ENCODE measurements around the gene KRTAP10-6.
"Not testable (repeated sequence)": the region's sequence is repeated elsewhere in the genome, so short reads cannot be mapped to it uniquely, and the experiment has no call there.

KRTAP10-6 gene

GRCh38 chr21:44575307-44576024 lies 16.8 kb downstream of the KRTAP10-6 start:
- no peak for DNase-seq

DNA sequence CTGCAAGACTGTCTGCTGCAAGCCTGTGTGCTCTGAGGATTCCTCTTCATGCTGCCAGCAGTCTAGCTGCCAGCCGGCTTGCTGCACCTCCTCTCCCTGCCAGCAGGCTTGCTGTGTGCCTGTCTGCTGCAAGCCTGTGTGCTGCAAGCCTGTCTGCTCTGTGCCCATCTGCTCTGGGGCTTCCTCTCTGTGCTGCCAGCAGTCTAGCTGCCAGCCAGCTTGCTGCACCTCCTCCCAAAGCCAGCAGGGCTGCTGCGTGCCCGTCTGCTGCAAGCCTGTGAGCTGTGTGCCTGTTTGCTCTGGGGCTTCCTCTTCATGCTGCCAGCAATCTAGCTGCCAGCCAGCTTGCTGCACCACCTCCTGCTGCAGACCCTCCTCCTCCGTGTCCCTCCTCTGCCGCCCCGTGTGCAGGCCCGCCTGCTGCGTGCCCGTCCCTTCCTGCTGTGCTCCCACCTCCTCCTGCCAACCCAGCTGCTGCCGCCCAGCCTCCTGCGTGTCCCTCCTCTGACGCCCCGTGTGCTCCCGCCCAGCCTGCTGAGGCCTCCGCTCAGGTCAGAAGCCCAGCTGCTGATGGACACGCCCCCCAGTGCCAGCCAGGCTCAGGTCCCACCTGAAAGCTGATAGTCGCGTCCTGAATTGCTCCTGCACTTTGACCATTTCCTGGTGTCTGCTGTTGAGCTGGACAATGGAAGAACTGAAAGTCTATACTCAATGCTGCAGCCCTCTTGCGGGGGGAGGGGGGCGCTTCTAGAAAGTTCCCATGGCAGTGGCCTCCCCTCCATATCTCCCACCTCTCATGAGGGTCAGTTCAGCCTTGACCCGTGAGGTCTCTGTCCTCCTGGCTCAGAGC lies 17.6 kb downstream of the KRTAP10-6 start:
- DNase-seq: no peak

- DNase-seq: not testable (repeated sequence)
Observed at GRCh38 chr21:44573630-44574456, 18.5 kb downstream of the KRTAP10-6 start, which contains the start of gene KRTAP10-4. Gene KRTAP10-4, plus strand, starts transcription at chr21:44573729. Its CDS starts 30 bp downstream, at chr21:44573759.

DNA sequence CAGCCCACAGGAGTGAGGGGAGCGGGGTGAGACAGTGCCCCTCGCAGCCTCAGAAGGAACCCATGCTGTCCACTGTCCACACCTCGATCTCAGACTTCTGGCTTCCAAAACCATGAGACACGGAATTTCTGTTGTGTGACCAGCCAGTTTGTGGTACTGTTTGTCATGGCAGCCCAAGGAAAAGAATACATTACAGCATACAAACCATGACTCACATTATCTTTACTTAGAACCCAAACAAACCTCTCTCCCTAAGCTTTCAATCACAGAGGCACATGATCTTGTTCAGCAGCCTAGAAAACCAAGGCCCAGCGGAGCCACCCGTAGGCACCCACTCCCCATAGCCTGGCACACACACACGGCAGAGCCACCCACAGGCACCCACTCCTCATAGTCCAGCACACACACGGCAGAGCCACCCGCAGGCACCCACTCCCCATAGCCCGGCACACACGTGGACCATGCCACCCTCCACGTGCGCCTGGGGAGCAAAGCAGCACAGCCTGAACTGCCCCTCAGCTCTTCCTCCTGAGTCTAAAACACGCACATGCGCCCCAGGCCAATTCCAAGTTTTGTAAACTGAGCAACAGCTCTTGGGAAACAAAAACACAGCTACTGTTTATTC lies 19.2 kb downstream of the KRTAP10-6 start:
- DNase-seq: no peak

DNA sequence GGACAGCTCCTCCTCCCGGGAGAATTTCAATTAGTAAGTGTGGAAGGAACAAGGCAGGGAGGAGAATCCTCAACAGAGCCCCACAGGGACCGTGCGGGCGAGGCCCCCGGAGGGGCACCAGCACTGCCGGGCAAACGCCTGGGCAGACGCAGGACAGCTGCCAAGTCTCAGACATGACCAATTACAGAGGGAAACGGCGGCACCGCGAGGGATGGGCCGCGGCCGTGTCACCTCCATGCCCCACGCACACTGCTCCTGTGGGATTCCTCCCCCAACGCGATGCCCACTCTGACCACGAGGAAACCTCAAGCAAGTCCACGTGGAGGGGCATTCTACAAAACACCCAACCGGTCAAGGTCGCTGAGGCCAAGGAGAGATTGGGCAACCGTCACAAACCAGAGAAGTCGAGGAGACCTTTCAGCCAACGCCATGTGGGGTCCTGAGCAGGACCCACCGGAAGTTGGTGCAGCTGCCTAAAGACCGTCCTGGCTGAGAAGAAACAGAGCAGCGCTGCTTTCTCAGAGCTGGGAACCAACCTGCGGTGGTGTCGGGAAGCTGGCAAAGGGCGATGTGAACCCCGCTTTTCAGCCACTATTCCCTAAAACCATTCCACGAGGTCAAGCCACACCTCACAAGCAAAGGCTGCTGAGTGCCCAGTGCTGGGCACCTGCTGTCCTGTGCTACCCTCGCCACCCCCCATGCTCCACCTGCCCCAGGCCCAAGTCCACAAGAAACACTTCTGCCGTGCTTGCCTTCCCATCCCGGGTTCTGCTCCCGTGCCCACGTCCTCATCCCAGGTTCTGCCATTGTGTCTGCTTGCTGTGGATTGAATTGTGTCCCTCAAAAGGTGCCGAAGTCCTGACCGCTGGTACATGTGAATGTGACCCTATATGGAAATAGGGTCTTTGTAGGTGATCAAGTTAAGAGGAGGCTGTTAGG lies 20.2 kb downstream of the KRTAP10-6 start:
- DNase-seq: no peak

DNA sequence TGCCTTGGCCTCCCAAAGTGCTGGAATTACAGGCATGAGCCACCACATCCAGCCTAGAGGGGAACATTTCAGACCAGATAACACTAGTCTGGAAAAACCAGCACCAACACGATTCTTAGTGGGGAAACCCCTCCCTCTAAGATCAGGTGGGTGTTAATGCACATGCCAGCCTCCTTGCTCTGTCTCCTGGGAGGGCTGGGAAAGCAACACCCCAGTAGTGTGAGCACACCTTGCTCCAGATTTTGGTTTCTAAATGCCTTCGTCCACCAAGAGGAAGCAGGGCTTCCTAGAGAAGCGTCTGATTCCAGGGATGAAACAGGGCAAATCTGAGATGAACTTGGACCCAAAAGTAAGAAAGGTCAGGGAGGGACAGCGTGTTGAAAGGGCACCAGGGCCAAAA lies 21.0 kb downstream of the KRTAP10-6 start:
- DNase-seq: no peak

DNA sequence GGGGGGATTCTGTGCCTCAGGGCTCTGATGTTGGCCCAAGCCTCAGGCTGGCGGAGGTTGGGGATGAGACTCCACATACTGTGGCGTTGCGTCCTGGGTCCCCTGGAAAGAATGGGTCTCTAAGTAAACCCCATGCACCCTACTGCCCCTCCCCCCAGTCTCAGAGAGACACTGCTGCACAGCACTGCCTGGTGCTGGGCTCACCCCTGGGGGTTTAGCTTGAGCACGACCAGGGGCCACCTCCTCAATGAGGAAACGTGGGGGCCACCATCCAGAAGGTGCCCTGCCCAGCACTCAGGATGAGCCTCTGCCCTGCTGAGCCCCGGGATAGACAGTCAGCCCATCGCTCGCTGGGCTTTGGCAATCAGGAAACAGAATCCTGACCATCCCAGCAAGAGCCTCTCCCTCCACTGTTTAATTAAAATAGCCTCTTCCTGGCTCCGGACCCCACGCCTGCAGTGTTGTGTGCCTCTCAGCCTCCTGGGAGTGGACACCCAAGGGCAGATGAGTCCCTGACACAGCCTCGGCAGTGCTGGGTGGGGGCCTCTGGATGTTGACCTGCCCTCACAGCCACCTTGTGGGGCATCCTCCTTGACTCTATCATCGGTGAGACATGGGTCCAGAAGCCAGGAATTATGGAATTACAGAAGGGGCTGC lies 22.3 kb downstream of the KRTAP10-6 start:
- no peak for DNase-seq

- DNase-seq: no peak
Observed at GRCh38 chr21:44568667-44569556, 23.4 kb downstream of the KRTAP10-6 start.

GRCh38 chr21:44568261-44568660 lies 24.0 kb downstream of the KRTAP10-6 start:
- DNase-seq: no peak

DNA sequence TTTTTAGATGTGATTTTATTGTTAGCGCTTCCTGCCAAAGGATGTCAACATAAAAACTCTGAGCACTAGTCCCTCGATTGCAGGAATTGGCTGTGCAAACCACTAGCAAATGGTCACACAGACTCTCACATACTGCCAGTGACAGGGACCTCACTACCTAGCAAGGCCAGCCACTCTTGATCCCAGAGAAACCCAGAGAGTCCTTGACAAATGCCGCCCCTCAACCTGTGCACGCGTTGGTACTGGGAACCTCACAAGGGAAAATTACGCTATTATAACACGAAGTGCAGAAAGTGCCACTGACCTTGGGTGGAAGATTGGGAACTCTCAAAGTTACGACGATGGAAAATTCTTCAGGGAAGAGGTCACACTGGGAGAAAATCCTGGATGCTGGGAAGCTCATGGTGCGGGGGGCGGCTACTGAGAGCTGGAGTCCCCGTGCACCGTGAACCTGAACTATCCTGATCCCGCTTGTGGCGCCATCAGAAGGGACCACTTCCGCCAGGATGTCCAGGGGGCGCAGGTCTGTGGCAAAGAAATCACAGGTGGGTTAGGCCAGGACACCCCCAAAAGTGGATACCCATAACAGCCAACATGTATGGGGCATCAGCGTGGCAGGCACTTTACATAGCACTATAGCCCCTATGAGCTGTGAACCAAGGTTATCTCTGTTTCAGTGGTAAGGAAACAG lies 24.7 kb downstream of the KRTAP10-6 start:
- DNase-seq: no peak

GRCh38 chr21:44566403-44566802 lies 25.9 kb downstream of the KRTAP10-6 start:
- DNase-seq: no peak

- no peak for DNase-seq
Observed at GRCh38 chr21:44564886-44565598, 27.3 kb downstream of the KRTAP10-6 start.

DNA sequence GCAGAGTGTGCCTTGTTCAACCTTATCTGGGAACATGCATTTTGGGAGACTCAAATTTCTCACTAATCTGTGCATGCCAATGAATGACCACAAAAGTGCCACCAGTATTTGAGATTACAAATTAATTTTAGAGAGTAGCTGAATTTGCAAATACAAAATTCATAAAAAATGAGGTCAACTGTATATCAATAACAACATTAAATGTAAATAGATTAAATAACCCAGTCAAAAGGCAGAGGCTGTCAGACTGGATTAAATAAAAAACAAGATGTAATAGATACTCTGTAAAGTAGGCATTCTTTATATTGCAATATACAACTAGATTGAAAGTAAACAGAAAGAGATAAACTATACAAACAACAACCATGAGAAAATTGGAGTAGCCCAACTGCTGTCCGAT lies 28.2 kb downstream of the KRTAP10-6 start:
- no peak for DNase-seq

- no peak for DNase-seq
Observed at GRCh38 chr21:44558695-44559094, 33.6 kb downstream of the KRTAP10-6 start, which contains the start of gene KRTAP10-3. Gene KRTAP10-3, minus strand, starts transcription at chr21:44558795. Its CDS starts 80 bp downstream, at chr21:44558715.

DNA sequence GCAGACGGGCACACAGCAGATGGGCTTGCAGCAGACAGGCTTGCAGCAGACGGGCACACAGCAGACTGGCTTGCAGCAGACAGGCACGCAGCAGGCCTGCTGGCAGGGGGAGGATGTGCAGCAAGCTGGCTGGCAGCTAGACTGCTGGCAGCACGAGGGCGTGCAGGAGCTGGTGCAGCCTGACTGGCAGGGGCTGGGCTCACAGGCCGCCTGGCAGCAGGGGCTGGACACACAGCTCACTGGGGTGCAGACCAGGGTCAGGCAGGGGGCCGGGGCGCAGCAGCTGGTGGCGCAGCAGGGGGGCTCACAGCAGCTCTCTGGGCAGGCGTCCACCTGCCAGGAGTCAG lies 34.0 kb downstream of the KRTAP10-6 start:
- DNase-seq: not testable (repeated sequence)

GRCh38 chr21:44557491-44558328 lies 34.6 kb downstream of the KRTAP10-6 start:
- no peak for DNase-seq

- DNase-seq: no peak
Observed at GRCh38 chr21:44556879-44557278, 35.4 kb downstream of the KRTAP10-6 start.

Data from midbrain (tissue), 1 donor.